HEK293 (cell line): ENCODE measurements around the gene TGDS.

Experiments
- BCL11B ChIP-seq: fragments of 450-650 bp; formaldehyde crosslinking; IDR thresholded peaks from 2 replicates; pipeline ENCODE4 v1.5.1; 2016; ENCODE audit warnings: low read depth, missing biosample characterization, missing genetic modification characterization
- SCRT1 ChIP-seq: fragments of 450-650 bp; formaldehyde crosslinking; IDR thresholded peaks from 2 replicates; pipeline ENCODE4 v1.5.1; 2016; ENCODE audit warnings: missing biosample characterization, missing genetic modification characterization, borderline replicate concordance
- SP3 ChIP-seq: fragments of 450-650 bp; formaldehyde crosslinking; IDR thresholded peaks from 2 replicates; pipeline ENCODE4 v1.5.1; 2016; ENCODE audit warnings: missing biosample characterization, missing genetic modification characterization
- TRIM28 ChIP-seq: IDR thresholded peaks from 2 replicates; pipeline ENCODE4 v1.6.1; 2011; ENCODE audit warnings: low read length, control low read depth, borderline replicate concordance
- ZBTB8A ChIP-seq: fragments of 450-650 bp; formaldehyde crosslinking; IDR thresholded peaks from 2 replicates; pipeline ENCODE4 v1.5.1; 2016; ENCODE audit warnings: missing biosample characterization, missing genetic modification characterization
- ZNF121 ChIP-seq: fragments of 450-650 bp; formaldehyde crosslinking; IDR thresholded peaks from 2 replicates; pipeline ENCODE4 v1.5.1; 2016; ENCODE audit warnings: missing biosample characterization, missing genetic modification characterization
- ZNF132 ChIP-seq: fragments of 450-650 bp; formaldehyde crosslinking; IDR thresholded peaks from 2 replicates; pipeline ENCODE4 v1.5.1; 2017; ENCODE audit warnings: missing biosample characterization, missing genetic modification characterization, borderline replicate concordance
- ZNF175 ChIP-seq: fragments of 450-650 bp; formaldehyde crosslinking; IDR thresholded peaks from 2 replicates; pipeline ENCODE4 v1.5.1; 2016; ENCODE audit warnings: missing biosample characterization, missing genetic modification characterization
- ZNF274 ChIP-seq, 2 experiments: fragments of 200-500 bp in 1 of 2; fragments of 450-650 bp in 1 of 2; sonication (Bioruptor generic) in 1 of 2; formaldehyde crosslinking in 1 of 2; IDR thresholded peaks; 2 replicates each; pipeline versions ENCODE4 v1.5.1 to v1.6.1; 2014 to 2016; ENCODE audit warnings: borderline replicate concordance in 1 of 2, inconsistent platforms in 1 of 2, low read length in 1 of 2, missing biosample characterization in 1 of 2, missing genetic modification characterization in 1 of 2
- ZNF335 ChIP-seq: fragments of 450-650 bp; formaldehyde crosslinking; conservative IDR thresholded peaks from 2 replicates; pipeline ENCODE4 v1.5.1; 2016; ENCODE audit warnings: missing biosample characterization, missing genetic modification characterization
- ZNF510 ChIP-seq: fragments of 450-650 bp; formaldehyde crosslinking; IDR thresholded peaks from 2 replicates; pipeline ENCODE4 v1.5.1; 2018; ENCODE audit warnings: mild to moderate bottlenecking, missing genetic modification characterization, missing biosample characterization; ENCODE audit not compliant: insufficient replicate concordance
- ZNF561 ChIP-seq: fragments of 450-650 bp; IDR thresholded peaks from 2 replicates; pipeline ENCODE4 v1.5.1; 2018; ENCODE audit warnings: missing biosample characterization, missing genetic modification characterization, borderline replicate concordance
- ZNF660 ChIP-seq: fragments of 450-650 bp; IDR thresholded peaks from 2 replicates; pipeline ENCODE4 v1.5.1; 2018; ENCODE audit warnings: missing biosample characterization, mild to moderate bottlenecking, missing genetic modification characterization
- ZNF76 ChIP-seq: fragments of 450-650 bp; formaldehyde crosslinking; IDR thresholded peaks from 2 replicates; pipeline ENCODE4; 2016; ENCODE audit warnings: low read depth, missing biosample characterization, missing genetic modification characterization, borderline replicate concordance
- ZSCAN30 ChIP-seq: fragments of 450-650 bp; IDR thresholded peaks from 2 replicates; pipeline ENCODE4 v1.5.1; 2018; ENCODE audit warnings: missing biosample characterization, mild to moderate bottlenecking, missing genetic modification characterization, moderate library complexity
- TF ChIP-seq, protein P1 (sequence below): fragments of 450-650 bp; formaldehyde crosslinking; IDR thresholded peaks from 2 replicates; pipeline ENCODE4 v1.5.0; 2017; ENCODE audit warnings: missing biosample characterization, missing genetic modification characterization, borderline replicate concordance
- TF ChIP-seq, protein P2 (sequence below): fragments of 450-650 bp; formaldehyde crosslinking; optimal IDR thresholded peaks from 2 replicates; pipeline ENCODE3; 2016; ENCODE audit warnings: missing biosample characterization, mild to moderate bottlenecking, missing genetic modification characterization
- TF ChIP-seq, protein P3 (sequence below): fragments of 450-650 bp; formaldehyde crosslinking; IDR thresholded peaks from 2 replicates; pipeline ENCODE4 v1.5.1; 2016; ENCODE audit warnings: missing biosample characterization, missing genetic modification characterization
- TF ChIP-seq, protein P4 (sequence below): fragments of 450-650 bp; formaldehyde crosslinking; IDR thresholded peaks from 2 replicates; pipeline ENCODE4 v1.5.1; 2016; ENCODE audit warnings: missing biosample characterization, missing genetic modification characterization
- TF ChIP-seq, protein P5 (sequence below): fragments of 450-650 bp; formaldehyde crosslinking; IDR thresholded peaks from 2 replicates; pipeline ENCODE4 v1.5.1; 2016; ENCODE audit warnings: missing biosample characterization, missing genetic modification characterization
- TF ChIP-seq, protein P6 (sequence below): fragments of 450-650 bp; formaldehyde crosslinking; conservative IDR thresholded peaks from 2 replicates; pipeline ENCODE4 v1.5.1; 2016; ENCODE audit warnings: low read depth, missing biosample characterization, missing genetic modification characterization

TGDS gene

DNA sequence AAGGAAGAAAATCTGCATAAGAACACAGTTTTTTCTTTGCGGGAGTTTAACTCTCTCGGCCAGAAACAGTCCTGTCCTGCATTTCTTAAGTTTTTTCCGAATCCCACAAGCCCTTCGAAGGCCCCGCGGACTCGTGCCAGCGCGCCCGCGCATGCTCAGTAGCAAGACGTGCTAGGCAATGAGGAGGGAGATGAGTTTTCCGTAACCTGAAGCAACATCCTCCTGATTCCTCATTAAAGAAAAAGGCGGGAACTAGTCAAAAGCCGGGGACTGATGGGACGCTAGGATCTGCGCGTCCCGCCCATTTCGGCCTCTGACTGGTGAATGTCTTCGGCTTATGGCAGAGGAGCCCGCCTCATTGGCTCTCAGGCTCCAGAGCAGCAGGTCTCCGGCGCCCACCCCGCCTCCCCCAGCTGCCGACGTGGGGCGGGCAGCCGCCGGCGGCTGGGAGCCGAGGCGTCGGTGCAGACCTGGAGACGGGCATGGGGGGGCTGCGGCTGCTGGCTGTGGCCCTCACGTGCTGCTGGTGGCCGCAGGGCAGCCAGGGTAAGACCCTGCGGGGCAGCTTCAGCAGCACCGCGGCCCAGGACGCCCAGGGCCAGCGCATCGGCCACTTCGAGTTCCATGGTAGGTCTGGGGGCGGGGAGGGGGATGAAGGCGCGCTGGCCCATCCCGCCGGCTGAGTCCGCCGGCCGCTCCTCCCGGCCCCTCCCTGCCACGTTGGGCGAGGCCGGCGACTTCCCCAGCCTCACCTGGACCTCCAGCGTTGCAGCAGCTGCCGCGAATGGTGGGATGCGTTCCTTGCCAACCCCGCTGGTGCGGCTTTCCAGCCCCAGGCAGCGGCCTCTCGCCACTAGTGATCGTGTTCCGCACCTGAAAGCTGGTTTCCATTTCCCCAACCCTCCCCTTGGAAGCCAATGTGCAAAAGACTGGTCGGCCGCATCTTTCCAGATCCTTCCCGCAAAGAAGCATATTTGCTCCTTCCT lies 5.8 kb upstream of the TGDS start, which contains the start of gene GPR180 (continued):
- TF ChIP-seq, protein P1, sequence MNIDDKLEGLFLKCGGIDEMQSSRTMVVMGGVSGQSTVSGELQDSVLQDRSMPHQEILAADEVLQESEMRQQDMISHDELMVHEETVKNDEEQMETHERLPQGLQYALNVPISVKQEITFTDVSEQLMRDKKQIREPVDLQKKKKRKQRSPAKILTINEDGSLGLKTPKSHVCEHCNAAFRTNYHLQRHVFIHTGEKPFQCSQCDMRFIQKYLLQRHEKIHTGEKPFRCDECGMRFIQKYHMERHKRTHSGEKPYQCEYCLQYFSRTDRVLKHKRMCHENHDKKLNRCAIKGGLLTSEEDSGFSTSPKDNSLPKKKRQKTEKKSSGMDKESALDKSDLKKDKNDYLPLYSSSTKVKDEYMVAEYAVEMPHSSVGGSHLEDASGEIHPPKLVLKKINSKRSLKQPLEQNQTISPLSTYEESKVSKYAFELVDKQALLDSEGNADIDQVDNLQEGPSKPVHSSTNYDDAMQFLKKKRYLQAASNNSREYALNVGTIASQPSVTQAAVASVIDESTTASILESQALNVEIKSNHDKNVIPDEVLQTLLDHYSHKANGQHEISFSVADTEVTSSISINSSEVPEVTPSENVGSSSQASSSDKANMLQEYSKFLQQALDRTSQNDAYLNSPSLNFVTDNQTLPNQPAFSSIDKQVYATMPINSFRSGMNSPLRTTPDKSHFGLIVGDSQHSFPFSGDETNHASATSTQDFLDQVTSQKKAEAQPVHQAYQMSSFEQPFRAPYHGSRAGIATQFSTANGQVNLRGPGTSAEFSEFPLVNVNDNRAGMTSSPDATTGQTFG (tag by site-specific recombination): no peak
- TF ChIP-seq ZBTB8A (tag by site-specific recombination): peak; percentile 47
- TF ChIP-seq ZNF132 (tag by site-specific recombination): no peak
- peak; percentile 71; the same call in 1 of the 2 replicates for TF ChIP-seq ZNF76 (tag by site-specific recombination)
- TF ChIP-seq ZNF561 (tag by site-specific recombination): peak; percentile 77
- peak; percentile 82; the same call in 1 of the 2 replicates for TF ChIP-seq ZNF335 (tag by site-specific recombination)
- TF ChIP-seq, protein P2, sequence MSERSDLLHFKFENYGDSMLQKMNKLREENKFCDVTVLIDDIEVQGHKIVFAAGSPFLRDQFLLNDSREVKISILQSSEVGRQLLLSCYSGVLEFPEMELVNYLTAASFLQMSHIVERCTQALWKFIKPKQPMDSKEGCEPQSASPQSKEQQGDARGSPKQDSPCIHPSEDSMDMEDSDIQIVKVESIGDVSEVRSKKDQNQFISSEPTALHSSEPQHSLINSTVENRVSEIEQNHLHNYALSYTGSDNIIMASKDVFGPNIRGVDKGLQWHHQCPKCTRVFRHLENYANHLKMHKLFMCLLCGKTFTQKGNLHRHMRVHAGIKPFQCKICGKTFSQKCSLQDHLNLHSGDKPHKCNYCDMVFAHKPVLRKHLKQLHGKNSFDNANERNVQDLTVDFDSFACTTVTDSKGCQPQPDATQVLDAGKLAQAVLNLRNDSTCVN (tag by site-specific recombination): peak; percentile 67
- TF ChIP-seq ZSCAN30 (tag by site-specific recombination): peak; percentile 92
- TF ChIP-seq, protein P3, sequence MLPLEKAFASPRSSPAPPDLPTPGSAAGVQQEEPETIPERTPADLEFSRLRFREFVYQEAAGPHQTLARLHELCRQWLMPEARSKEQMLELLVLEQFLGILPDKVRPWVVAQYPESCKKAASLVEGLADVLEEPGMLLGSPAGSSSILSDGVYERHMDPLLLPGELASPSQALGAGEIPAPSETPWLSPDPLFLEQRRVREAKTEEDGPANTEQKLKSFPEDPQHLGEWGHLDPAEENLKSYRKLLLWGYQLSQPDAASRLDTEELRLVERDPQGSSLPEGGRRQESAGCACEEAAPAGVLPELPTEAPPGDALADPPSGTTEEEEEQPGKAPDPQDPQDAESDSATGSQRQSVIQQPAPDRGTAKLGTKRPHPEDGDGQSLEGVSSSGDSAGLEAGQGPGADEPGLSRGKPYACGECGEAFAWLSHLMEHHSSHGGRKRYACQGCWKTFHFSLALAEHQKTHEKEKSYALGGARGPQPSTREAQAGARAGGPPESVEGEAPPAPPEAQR (tag by site-specific recombination): no peak
- no peak for TF ChIP-seq ZNF274 (IDR thresholded peaks at IDR 0.05; ENCODE audit: low read length)
- TF ChIP-seq ZNF274 (tag by site-specific recombination; IDR thresholded peaks at IDR 0.05; ENCODE audit: borderline replicate concordance): no peak
- TF ChIP-seq, protein P4, sequence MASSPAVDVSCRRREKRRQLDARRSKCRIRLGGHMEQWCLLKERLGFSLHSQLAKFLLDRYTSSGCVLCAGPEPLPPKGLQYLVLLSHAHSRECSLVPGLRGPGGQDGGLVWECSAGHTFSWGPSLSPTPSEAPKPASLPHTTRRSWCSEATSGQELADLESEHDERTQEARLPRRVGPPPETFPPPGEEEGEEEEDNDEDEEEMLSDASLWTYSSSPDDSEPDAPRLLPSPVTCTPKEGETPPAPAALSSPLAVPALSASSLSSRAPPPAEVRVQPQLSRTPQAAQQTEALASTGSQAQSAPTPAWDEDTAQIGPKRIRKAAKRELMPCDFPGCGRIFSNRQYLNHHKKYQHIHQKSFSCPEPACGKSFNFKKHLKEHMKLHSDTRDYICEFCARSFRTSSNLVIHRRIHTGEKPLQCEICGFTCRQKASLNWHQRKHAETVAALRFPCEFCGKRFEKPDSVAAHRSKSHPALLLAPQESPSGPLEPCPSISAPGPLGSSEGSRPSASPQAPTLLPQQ (tag by site-specific recombination): peak; percentile 80
- peak; percentile 45; the same call in 1 of the 2 replicates for TF ChIP-seq SCRT1 (tag by site-specific recombination)
- TF ChIP-seq TRIM28: peak; percentile 39; the same call in 1 of the 2 replicates
- TF ChIP-seq ZNF510 (tag by site-specific recombination): peak; percentile 93
- no peak for TF ChIP-seq ZNF175 (tag by site-specific recombination)
- no peak for TF ChIP-seq ZNF660 (tag by site-specific recombination)
- 0 out of 2 replicates have a peak, but pooled peaks have one; percentile 30 for TF ChIP-seq ZNF121 (tag by site-specific recombination)
- TF ChIP-seq, protein P5, sequence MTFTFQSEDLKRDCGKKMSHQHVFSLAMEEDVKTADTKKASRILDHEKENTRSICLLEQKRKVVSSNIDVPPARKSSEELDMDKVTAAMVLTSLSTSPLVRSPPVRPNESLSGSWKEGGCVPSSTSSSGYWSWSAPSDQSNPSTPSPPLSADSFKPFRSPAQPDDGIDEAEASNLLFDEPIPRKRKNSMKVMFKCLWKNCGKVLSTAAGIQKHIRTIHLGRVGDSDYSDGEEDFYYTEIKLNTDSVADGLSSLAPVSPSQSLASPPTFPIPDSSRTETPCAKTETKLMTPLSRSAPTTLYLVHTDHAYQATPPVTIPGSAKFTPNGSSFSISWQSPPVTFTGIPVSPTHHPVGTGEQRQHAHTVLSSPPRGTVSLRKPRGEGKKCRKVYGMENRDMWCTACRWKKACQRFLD: 0 out of 2 replicates have a peak, but pooled peaks have one; percentile 49
- no peak for TF ChIP-seq BCL11B
- peak; percentile 75 for TF ChIP-seq SP3 (tag by site-specific recombination)
- TF ChIP-seq, protein P6, sequence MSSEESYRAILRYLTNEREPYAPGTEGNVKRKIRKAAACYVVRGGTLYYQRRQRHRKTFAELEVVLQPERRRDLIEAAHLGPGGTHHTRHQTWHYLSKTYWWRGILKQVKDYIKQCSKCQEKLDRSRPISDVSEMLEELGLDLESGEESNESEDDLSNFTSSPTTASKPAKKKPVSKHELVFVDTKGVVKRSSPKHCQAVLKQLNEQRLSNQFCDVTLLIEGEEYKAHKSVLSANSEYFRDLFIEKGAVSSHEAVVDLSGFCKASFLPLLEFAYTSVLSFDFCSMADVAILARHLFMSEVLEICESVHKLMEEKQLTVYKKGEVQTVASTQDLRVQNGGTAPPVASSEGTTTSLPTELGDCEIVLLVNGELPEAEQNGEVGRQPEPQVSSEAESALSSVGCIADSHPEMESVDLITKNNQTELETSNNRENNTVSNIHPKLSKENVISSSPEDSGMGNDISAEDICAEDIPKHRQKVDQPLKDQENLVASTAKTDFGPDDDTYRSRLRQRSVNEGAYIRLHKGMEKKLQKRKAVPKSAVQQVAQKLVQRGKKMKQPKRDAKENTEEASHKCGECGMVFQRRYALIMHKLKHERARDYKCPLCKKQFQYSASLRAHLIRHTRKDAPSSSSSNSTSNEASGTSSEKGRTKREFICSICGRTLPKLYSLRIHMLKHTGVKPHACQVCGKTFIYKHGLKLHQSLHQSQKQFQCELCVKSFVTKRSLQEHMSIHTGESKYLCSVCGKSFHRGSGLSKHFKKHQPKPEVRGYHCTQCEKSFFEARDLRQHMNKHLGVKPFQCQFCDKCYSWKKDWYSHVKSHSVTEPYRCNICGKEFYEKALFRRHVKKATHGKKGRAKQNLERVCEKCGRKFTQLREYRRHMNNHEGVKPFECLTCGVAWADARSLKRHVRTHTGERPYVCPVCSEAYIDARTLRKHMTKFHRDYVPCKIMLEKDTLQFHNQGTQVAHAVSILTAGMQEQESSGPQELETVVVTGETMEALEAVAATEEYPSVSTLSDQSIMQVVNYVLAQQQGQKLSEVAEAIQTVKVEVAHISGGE (tag by site-specific recombination): peak; percentile 38; the same call in 1 of the 2 replicates
